IMR-90 (cell line): ENCODE measurements around the gene PLCB4. TPM values are rescaled to one million over a fixed set of nuclear protein-coding genes. Genes with fewer than 3 reads are reported as not detected.

Experiments
- ATAC-seq: fragments of 200-7000 bp; cut with Tn5 transposase; 2 replicates; pipeline ENCODE4 v1.9.1; 2020; ENCODE audit warnings: low read depth, mild to moderate bottlenecking, moderate library complexity
- BruUV-seq: library from RNA; stranded (reverse); fragments of 400-500 nt; replicated peaks from 2 replicates; lab custom pipeline; 2021; lab: Mats Ljungman, UMichigan
- CTCF ChIA-PET: fragments of 300-600 bp; formaldehyde crosslinking; extraction: SDS; loops from one replicate; lab custom pipeline; 2021; ENCODE audit warnings: antibody characterized with exemption; lab: Yijun Ruan, JAX
- POLR2A ChIA-PET: fragments of 300-600 bp; sonication (Branson Sonifier 250); formaldehyde crosslinking; loops from one replicate; lab custom pipeline; 2022; ENCODE audit warnings: antibody characterized with exemption; ENCODE audit not compliant: unreplicated experiment; lab: Charles Lee
- DNase-seq: peaks from one replicate; pipeline ENCODE4 v3.0.0; 2013
- H2AFZ ChIP-seq: replicated peaks from 2 replicates; pipeline ENCODE3; 2013; ENCODE audit warnings: low read length, mild to moderate bottlenecking; ENCODE audit not compliant: poor library complexity
- H2AK5ac ChIP-seq: 2 replicates; pipeline ENCODE4 v1.6.1; 2013; ENCODE audit warnings: low read depth, low read length, inconsistent platforms
- H2AK9ac ChIP-seq: replicated peaks from 2 replicates; pipeline ENCODE3; 2013; ENCODE audit warnings: mild to moderate bottlenecking, low read depth, low read length, moderate library complexity; ENCODE audit not compliant: poor library complexity
- H2BK120ac ChIP-seq: 2 replicates; pipeline ENCODE4 v1.6.1; 2013; ENCODE audit warnings: low read depth, low read length, inconsistent platforms
- H2BK15ac ChIP-seq: 3 replicates; pipeline ENCODE4 v1.6.1; 2013; ENCODE audit warnings: low read depth, low read length, inconsistent platforms
- H2BK20ac ChIP-seq: 2 replicates; pipeline ENCODE4 v1.6.1; 2013; ENCODE audit warnings: low read depth, mild to moderate bottlenecking, inconsistent platforms, low read length, moderate library complexity
- H2BK5ac ChIP-seq: 2 replicates; pipeline ENCODE4 v1.6.1; 2013; ENCODE audit warnings: mild to moderate bottlenecking, low read depth, low read length, inconsistent platforms; ENCODE audit not compliant: poor library complexity, severe bottlenecking
- H3K14ac ChIP-seq: replicated peaks from 2 replicates; pipeline ENCODE4 v1.6.1; 2013; ENCODE audit warnings: low read depth, low read length, inconsistent platforms
- H3K18ac ChIP-seq: 2 replicates; pipeline ENCODE4 v1.6.1; 2013; ENCODE audit warnings: low read depth, low read length, control low read depth
- H3K23ac ChIP-seq: 2 replicates; pipeline ENCODE4 v1.6.1; 2013; ENCODE audit warnings: low read depth, low read length, inconsistent platforms
- H3K27ac ChIP-seq: 2 replicates; pipeline ENCODE4 v1.5.1; 2013; ENCODE audit warnings: mild to moderate bottlenecking, control low read depth, low read length; ENCODE audit not compliant: insufficient read depth
- H3K27me3 ChIP-seq: 2 replicates; pipeline ENCODE4 v1.6.1; 2013; ENCODE audit warnings: low read length; ENCODE audit not compliant: control insufficient read depth, insufficient read depth
- H3K36me3 ChIP-seq: 2 replicates; pipeline ENCODE4 v1.6.1; 2013; ENCODE audit warnings: low read length, mixed read lengths; ENCODE audit not compliant: control insufficient read depth, insufficient read depth
- H3K4ac ChIP-seq: 2 replicates; pipeline ENCODE4 v1.6.1; 2013; ENCODE audit warnings: low read depth, low read length, inconsistent platforms
- H3K4me1 ChIP-seq: 2 replicates; pipeline ENCODE4 v1.6.1; 2013; ENCODE audit warnings: low read length, mixed read lengths; ENCODE audit not compliant: control insufficient read depth, insufficient read depth
- H3K4me2 ChIP-seq: 2 replicates; pipeline ENCODE4 v1.6.1; 2013; ENCODE audit warnings: low read depth, mild to moderate bottlenecking, control low read depth, low read length, moderate library complexity
- H3K4me3 ChIP-seq: 2 replicates; pipeline ENCODE4 v1.5.1; 2013; ENCODE audit warnings: low read depth, mild to moderate bottlenecking, control low read depth, low read length, moderate library complexity; ENCODE audit not compliant: insufficient read depth
- H3K56ac ChIP-seq: 2 replicates; pipeline ENCODE4 v1.6.1; 2013; ENCODE audit warnings: low read length, inconsistent platforms; ENCODE audit not compliant: insufficient read depth; ENCODE audit errors: extremely low read depth
- H3K79me1 ChIP-seq, 2 experiments: 2 replicates each; pipeline ENCODE4 v1.6.1; 2013; ENCODE audit warnings: low read length in 2 of 2, inconsistent platforms in 1 of 2, low read depth in 1 of 2
- H3K9ac ChIP-seq: 2 replicates; pipeline ENCODE4 v1.6.1; 2013; ENCODE audit warnings: low read depth, low read length, control low read depth
- H3K9me1 ChIP-seq: 2 replicates; pipeline ENCODE4 v1.6.1; 2013; ENCODE audit warnings: low read length, inconsistent platforms; ENCODE audit not compliant: insufficient read depth
- H3K9me3 ChIP-seq: 2 replicates; pipeline ENCODE4 v1.6.1; 2013; ENCODE audit warnings: low read length; ENCODE audit not compliant: control insufficient read depth, insufficient read depth
- H4K20me1 ChIP-seq: 2 replicates; pipeline ENCODE4 v1.6.1; 2013; ENCODE audit warnings: low read length, inconsistent platforms; ENCODE audit not compliant: insufficient read depth
- H4K5ac ChIP-seq: 2 replicates; pipeline ENCODE4 v1.6.1; 2013; ENCODE audit warnings: mild to moderate bottlenecking, low read depth, low read length, control low read depth
- H4K8ac ChIP-seq, 2 experiments: 2 replicates each; pipeline ENCODE4 v1.6.1; 2013; ENCODE audit warnings: low read depth in 2 of 2, low read length in 2 of 2, control low read depth in 1 of 2, inconsistent platforms in 1 of 2
- H4K91ac ChIP-seq: 2 replicates; pipeline ENCODE4 v1.6.1; 2013; ENCODE audit warnings: low read depth, low read length, inconsistent platforms; ENCODE audit not compliant: insufficient read depth
- BHLHE40 ChIP-seq: fragments of 150-350 bp; IDR thresholded peaks from 2 replicates; pipeline ENCODE4 v1.6.1; 2016; ENCODE audit warnings: mild to moderate bottlenecking, low read depth, low read length
- CEBPB ChIP-seq: IDR thresholded peaks from 2 replicates; pipeline ENCODE4 v1.6.1; 2012; ENCODE audit warnings: low read depth, low read length, improper control_type of control experiment
- CHD1 ChIP-seq: IDR thresholded peaks from 2 replicates; pipeline ENCODE4 v1.6.1; 2012; ENCODE audit warnings: low read depth, low read length, improper control_type of control experiment
- FOS ChIP-seq: fragments of 150-350 bp; IDR thresholded peaks from 2 replicates; pipeline ENCODE4 v1.6.1; 2016; ENCODE audit warnings: low read depth, low read length
- MAFK ChIP-seq: IDR thresholded peaks from 2 replicates; pipeline ENCODE4 v1.6.1; 2012; ENCODE audit warnings: low read depth, low read length, improper control_type of control experiment
- MAZ ChIP-seq: IDR thresholded peaks from 2 replicates; pipeline ENCODE4 v1.6.1; 2012; ENCODE audit warnings: low read depth, mild to moderate bottlenecking, low read length, improper control_type of control experiment, moderate library complexity, borderline replicate concordance
- MXI1 ChIP-seq: IDR thresholded peaks from 2 replicates; pipeline ENCODE4 v1.6.1; 2012; ENCODE audit warnings: low read depth, mild to moderate bottlenecking, low read length, moderate library complexity, borderline replicate concordance
- NFE2L2 ChIP-seq: fragments of 150-350 bp; IDR thresholded peaks from 2 replicates; pipeline ENCODE4 v1.6.1; 2016; ENCODE audit warnings: low read depth, mild to moderate bottlenecking, low read length
- POLR2A ChIP-seq: IDR thresholded peaks from 2 replicates; pipeline ENCODE4 v1.6.1; 2012; ENCODE audit warnings: mild to moderate bottlenecking, low read depth, low read length
- RAD21 ChIP-seq: IDR thresholded peaks from 2 replicates; pipeline ENCODE4 v1.6.1; 2012; ENCODE audit warnings: low read length, improper control_type of control experiment
- RCOR1 ChIP-seq: IDR thresholded peaks from 2 replicates; pipeline ENCODE4 v1.6.1; 2012; ENCODE audit warnings: mild to moderate bottlenecking, low read length, improper control_type of control experiment; ENCODE audit not compliant: insufficient replicate concordance
- RFX5 ChIP-seq: IDR thresholded peaks from 2 replicates; pipeline ENCODE4 v1.8.0; 2012; ENCODE audit warnings: low read depth, mild to moderate bottlenecking, low read length, moderate library complexity
- SMC3 ChIP-seq: fragments of 150-350 bp; IDR thresholded peaks from 2 replicates; pipeline ENCODE4 v1.6.1; 2016; ENCODE audit warnings: low read depth, mild to moderate bottlenecking, antibody characterized with exemption, low read length, moderate library complexity
- USF2 ChIP-seq: fragments of 150-350 bp; IDR thresholded peaks from 2 replicates; pipeline ENCODE4 v1.6.1; 2017; ENCODE audit warnings: mild to moderate bottlenecking, antibody characterized with exemption, low read length, low read depth
- WGBS, 2 experiments: methylation state at CpG; one replicate each; pipeline versions ENCODE4 v1.1.5 to v1.1.7; 2013; ENCODE audit warnings: missing lambda C conversion rate in 2 of 2; ENCODE audit not compliant: insufficient read length in 1 of 2; ENCODE audit errors: extremely low coverage in 2 of 2; 5-methylcytosine and 5-hydroxymethylcytosine counted together
- dilution Hi-C: fragments of 300-500 bp; cut with HindIII; formaldehyde crosslinking; loops from one replicate; pipeline ENCODE4 v1.14.3; 2018; ENCODE audit warnings: low sequenced_read_pairs; ENCODE audit not compliant: unreplicated experiment
- in situ Hi-C: fragments of 300-500 bp; cut with MboI; formaldehyde crosslinking; loops from 3 replicates; pipeline ENCODE4 v1.14.3; 2019; ENCODE audit warnings: low sequenced_read_pairs, inconsistent platforms, mixed read lengths
- intact Hi-C: fragments of 100-400 bp; cut with micrococcal nuclease; formaldehyde crosslinking; loops from 2 replicates; pipeline ENCODE4 v1.10.0; 2022
- polyA plus RNA-seq, 3 experiments: library from polyadenylated mRNA; depleted of rRNA; stranded (reverse); fragments of >200 nt; gene quantifications; 2 replicates each; pipeline ENCODE4 v1.2.3, GENCODE V29; 2012; ENCODE audit warnings: low replicate concordance in 1 of 3
- total RNA-seq: library from RNA; depleted of rRNA; stranded (reverse); fragments of >200 nt; gene quantifications from 2 replicates; pipeline ENCODE4 v1.2.3, GENCODE V29; 2012
- TF ChIP-seq, protein P1 (sequence below): conservative IDR thresholded peaks from 2 replicates; pipeline ENCODE4 v1.5.1; 2012; ENCODE audit warnings: mild to moderate bottlenecking, low read depth, low read length, improper control_type of control experiment
- TF ChIP-seq, protein P2 (sequence below): fragments of 150-350 bp; IDR thresholded peaks from 2 replicates; pipeline ENCODE4 v1.6.1; 2016; ENCODE audit warnings: low read depth, mild to moderate bottlenecking, low read length, moderate library complexity, borderline replicate concordance

PLCB4 gene
- total and polyA plus RNA-seq, 2 of the 4 experiments (the other 2 are of a cell fraction) = 12.5 to 24.0 TPM

DNA sequence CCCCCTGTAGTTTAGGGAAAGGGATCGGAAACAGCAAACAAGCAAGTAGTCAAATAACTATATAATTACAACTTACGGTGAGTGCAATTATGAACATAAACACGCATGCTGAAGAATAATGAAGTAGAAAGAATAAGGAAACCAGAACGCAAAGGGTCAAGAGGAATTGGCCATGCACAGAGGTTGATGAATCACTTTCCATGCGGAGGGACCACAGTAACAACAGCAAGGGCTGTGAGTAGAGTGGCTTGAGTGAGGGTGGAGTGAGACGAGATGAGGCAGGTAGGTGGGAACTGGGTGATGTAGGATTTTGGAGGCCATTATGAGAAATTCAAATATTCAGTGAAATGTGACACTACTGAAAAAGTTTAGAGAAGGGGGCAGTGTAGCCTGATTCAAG, 333.3 kb downstream of the PLCB4 start:
- ChIA-PET POLR2A (no interaction called here), CTCF (interaction anchor here (1.3 kb wide), 1 partner anchor 208 kb away, joined by 4 read pairs; no protein-coding TSS in a partner anchor)

More for the DNA sequence above, 333.3 kb downstream of the PLCB4 start:
- Histone ChIP-seq H3K36me3 (peaks cover 15% of the 10 kb centered on the region), H3K23ac (no peak overlapping the region), H3K4me3 (no peak overlapping the region), H4K8ac (no peak overlapping the region), H3K18ac (no peak overlapping the region), H2BK5ac (no peak overlapping the region), H3K56ac (no peak overlapping the region), H3K9me3 (no peaks in the 10 kb centered on the region), H3K27me3 (no peaks in the 10 kb centered on the region), H2BK120ac (no peak overlapping the region), H2AK5ac (no peak overlapping the region), H3K9me1 (peaks cover 9% of the 10 kb centered on the region), H4K91ac (no peak overlapping the region), H3K14ac (no peak overlapping the region; the same call in 1 of the 2 replicates), H3K4me2 (no peak overlapping the region), H3K4ac (no peak overlapping the region), H3K27ac (no peak overlapping the region), H2BK20ac (no peak overlapping the region), H3K4me1 (peaks cover 6% of the 10 kb centered on the region), H3K79me1 (peaks cover 0 to 10% of the 10 kb centered on the region in 2 experiments; a peak in 1 of 4 replicates), H3K9ac (no peak overlapping the region), H4K20me1 (no peaks in the 10 kb centered on the region), H4K5ac (no peak overlapping the region), H2AK9ac (no peak overlapping the region), H2BK15ac (no peak overlapping the region), H2AFZ (no peak overlapping the region)
- DNase-seq = no peak
- in situ Hi-C loops = loop anchor here (25.0 kb wide), 1 partner anchor 510 kb away; no protein-coding TSS in a partner anchor
- intact Hi-C loops = no loop called here
- dilution Hi-C loops = no loop called here
- no TSS peak for BruUV-seq
- no peak for ATAC-seq
- TF ChIP-seq NFE2L2 = no peak
- TF ChIP-seq MAZ = no peak
- no peak for TF ChIP-seq MAFK
- TF ChIP-seq USF2 = no peak
- TF ChIP-seq BHLHE40 = no peak
- no peak for TF ChIP-seq RAD21
- TF ChIP-seq MXI1 = no peak
- TF ChIP-seq CHD1 = no peak
- no peak for TF ChIP-seq SMC3
- TF ChIP-seq, protein P1, sequence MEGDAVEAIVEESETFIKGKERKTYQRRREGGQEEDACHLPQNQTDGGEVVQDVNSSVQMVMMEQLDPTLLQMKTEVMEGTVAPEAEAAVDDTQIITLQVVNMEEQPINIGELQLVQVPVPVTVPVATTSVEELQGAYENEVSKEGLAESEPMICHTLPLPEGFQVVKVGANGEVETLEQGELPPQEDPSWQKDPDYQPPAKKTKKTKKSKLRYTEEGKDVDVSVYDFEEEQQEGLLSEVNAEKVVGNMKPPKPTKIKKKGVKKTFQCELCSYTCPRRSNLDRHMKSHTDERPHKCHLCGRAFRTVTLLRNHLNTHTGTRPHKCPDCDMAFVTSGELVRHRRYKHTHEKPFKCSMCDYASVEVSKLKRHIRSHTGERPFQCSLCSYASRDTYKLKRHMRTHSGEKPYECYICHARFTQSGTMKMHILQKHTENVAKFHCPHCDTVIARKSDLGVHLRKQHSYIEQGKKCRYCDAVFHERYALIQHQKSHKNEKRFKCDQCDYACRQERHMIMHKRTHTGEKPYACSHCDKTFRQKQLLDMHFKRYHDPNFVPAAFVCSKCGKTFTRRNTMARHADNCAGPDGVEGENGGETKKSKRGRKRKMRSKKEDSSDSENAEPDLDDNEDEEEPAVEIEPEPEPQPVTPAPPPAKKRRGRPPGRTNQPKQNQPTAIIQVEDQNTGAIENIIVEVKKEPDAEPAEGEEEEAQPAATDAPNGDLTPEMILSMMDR = no peak
- TF ChIP-seq, protein P2, sequence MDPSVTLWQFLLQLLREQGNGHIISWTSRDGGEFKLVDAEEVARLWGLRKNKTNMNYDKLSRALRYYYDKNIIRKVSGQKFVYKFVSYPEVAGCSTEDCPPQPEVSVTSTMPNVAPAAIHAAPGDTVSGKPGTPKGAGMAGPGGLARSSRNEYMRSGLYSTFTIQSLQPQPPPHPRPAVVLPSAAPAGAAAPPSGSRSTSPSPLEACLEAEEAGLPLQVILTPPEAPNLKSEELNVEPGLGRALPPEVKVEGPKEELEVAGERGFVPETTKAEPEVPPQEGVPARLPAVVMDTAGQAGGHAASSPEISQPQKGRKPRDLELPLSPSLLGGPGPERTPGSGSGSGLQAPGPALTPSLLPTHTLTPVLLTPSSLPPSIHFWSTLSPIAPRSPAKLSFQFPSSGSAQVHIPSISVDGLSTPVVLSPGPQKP = no peak
- no peak for TF ChIP-seq CEBPB
- TF ChIP-seq RCOR1 = no peak
- TF ChIP-seq FOS = no peak
- TF ChIP-seq RFX5 = no peak
- no peak for TF ChIP-seq POLR2A
- WGBS, 2 experiments = 100% methylated on average over 1 of the region's 6 CpGs; no CpG with 5 or more reads in 1 of the 2 experiments
